Testis (tissue), 2 donors: ENCODE data around the gene CSH2.
"Not testable (repeated sequence)": the region's sequence is repeated elsewhere in the genome, so short reads cannot be mapped to it uniquely, and the experiment has no call there.

Experiments
- POLR2A ChIP-seq: fragments of 450-650 bp; IDR thresholded peaks from one replicate; pipeline ENCODE4 v1.6.1; 2017; ENCODE audit warnings: antibody characterized with exemption, mild to moderate bottlenecking, moderate library complexity
- TF ChIP-seq, protein P1 (sequence below), 3 experiments: fragments of 450-650 bp in 2 of 3; fragments of 200-600 bp in 1 of 3; sonication (generic) in 1 of 3; IDR thresholded peaks; one replicate each; pipeline ENCODE4 v1.5.1; 2016 to 2019; ENCODE audit warnings: antibody characterized with exemption in 3 of 3, mild to moderate bottlenecking in 2 of 3, moderate library complexity in 1 of 3

DNA sequence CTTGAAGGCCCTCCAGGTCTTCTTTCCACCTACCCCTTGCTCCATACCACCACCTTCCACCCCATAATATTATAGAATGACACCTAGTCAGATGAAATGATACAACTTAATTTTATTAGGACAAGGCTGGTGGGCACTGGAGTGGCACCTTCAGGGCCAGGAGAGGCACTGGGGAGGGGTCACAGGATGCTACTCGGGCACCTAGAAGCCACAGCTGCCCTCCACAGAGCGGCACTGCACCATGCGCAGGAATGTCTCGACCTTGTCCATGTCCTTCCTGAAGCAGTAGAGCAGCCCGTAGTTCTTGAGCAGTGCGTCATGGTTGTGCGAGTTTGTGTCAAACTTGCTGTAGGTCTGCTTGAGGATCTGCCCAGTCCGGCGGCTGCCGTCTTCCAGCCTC lies 21.3 kb upstream of the CSH2 start:
- TF ChIP-seq, protein P1, sequence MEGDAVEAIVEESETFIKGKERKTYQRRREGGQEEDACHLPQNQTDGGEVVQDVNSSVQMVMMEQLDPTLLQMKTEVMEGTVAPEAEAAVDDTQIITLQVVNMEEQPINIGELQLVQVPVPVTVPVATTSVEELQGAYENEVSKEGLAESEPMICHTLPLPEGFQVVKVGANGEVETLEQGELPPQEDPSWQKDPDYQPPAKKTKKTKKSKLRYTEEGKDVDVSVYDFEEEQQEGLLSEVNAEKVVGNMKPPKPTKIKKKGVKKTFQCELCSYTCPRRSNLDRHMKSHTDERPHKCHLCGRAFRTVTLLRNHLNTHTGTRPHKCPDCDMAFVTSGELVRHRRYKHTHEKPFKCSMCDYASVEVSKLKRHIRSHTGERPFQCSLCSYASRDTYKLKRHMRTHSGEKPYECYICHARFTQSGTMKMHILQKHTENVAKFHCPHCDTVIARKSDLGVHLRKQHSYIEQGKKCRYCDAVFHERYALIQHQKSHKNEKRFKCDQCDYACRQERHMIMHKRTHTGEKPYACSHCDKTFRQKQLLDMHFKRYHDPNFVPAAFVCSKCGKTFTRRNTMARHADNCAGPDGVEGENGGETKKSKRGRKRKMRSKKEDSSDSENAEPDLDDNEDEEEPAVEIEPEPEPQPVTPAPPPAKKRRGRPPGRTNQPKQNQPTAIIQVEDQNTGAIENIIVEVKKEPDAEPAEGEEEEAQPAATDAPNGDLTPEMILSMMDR (IDR thresholded peaks at IDR 0.05) = not testable (repeated sequence)
- not testable (repeated sequence) for TF ChIP-seq POLR2A
